ENCODE measurements around the gene NRSN2.
A peak's percentile ranks its signal among the peaks of the same experiment; 100 is the strongest.

DNA sequence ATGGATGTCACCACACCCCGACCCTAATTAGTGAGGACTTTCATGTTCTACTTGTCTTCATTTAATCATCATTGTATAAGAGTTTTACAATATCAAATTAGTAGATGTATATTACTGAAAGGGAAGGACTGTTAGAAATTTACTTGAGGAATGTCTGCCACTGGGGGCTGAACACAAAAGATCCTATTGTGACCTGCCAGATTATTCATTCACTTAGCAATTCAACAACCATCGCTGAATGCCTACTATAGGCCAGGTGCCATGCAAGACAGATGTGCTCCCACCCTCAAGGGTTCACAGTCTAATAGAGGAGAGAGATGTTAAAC lies 53.2 kb downstream of the NRSN2 start:
- peak; percentile 16 for TF ChIP-seq CHD2 (IDR thresholded peaks at IDR 0.05; ENCODE audit: low read length, partially characterized antibody)
- TF ChIP-seq, protein P1, sequence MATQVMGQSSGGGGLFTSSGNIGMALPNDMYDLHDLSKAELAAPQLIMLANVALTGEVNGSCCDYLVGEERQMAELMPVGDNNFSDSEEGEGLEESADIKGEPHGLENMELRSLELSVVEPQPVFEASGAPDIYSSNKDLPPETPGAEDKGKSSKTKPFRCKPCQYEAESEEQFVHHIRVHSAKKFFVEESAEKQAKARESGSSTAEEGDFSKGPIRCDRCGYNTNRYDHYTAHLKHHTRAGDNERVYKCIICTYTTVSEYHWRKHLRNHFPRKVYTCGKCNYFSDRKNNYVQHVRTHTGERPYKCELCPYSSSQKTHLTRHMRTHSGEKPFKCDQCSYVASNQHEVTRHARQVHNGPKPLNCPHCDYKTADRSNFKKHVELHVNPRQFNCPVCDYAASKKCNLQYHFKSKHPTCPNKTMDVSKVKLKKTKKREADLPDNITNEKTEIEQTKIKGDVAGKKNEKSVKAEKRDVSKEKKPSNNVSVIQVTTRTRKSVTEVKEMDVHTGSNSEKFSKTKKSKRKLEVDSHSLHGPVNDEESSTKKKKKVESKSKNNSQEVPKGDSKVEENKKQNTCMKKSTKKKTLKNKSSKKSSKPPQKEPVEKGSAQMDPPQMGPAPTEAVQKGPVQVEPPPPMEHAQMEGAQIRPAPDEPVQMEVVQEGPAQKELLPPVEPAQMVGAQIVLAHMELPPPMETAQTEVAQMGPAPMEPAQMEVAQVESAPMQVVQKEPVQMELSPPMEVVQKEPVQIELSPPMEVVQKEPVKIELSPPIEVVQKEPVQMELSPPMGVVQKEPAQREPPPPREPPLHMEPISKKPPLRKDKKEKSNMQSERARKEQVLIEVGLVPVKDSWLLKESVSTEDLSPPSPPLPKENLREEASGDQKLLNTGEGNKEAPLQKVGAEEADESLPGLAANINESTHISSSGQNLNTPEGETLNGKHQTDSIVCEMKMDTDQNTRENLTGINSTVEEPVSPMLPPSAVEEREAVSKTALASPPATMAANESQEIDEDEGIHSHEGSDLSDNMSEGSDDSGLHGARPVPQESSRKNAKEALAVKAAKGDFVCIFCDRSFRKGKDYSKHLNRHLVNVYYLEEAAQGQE (IDR thresholded peaks at IDR 0.05; ENCODE audit: low read depth, low read length): no peak
- no peak for TF ChIP-seq JUND (IDR thresholded peaks at IDR 0.05)
- TF ChIP-seq, protein P2, sequence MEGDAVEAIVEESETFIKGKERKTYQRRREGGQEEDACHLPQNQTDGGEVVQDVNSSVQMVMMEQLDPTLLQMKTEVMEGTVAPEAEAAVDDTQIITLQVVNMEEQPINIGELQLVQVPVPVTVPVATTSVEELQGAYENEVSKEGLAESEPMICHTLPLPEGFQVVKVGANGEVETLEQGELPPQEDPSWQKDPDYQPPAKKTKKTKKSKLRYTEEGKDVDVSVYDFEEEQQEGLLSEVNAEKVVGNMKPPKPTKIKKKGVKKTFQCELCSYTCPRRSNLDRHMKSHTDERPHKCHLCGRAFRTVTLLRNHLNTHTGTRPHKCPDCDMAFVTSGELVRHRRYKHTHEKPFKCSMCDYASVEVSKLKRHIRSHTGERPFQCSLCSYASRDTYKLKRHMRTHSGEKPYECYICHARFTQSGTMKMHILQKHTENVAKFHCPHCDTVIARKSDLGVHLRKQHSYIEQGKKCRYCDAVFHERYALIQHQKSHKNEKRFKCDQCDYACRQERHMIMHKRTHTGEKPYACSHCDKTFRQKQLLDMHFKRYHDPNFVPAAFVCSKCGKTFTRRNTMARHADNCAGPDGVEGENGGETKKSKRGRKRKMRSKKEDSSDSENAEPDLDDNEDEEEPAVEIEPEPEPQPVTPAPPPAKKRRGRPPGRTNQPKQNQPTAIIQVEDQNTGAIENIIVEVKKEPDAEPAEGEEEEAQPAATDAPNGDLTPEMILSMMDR (IDR thresholded peaks at IDR 0.05): no peak
- no peak for TF ChIP-seq EP300 (IDR thresholded peaks at IDR 0.05; ENCODE audit: borderline replicate concordance in 1 of 2, low read depth in 1 of 2, low read length in 1 of 2)
